Spleen (tissue), 7 donors: Measurements from ENCODE around the gene TAGAP.

ENCODE experiments used
- CTCF ChIP-seq, 11 experiments: fragments of 200-600 bp in 7 of 11; fragments of 450-650 bp in 4 of 11; sonication (generic) in 4 of 11; IDR thresholded peaks in 8 of 11; conservative IDR thresholded peaks in 3 of 11; 1 replicate in 7 of 11; 2 replicates in 4 of 11; pipeline versions ENCODE4 v1.4.0 to v1.8.0; 2016 to 2021; ENCODE audit warnings: antibody characterized with exemption in 11 of 11, inconsistent platforms in 4 of 11, mild to moderate bottlenecking in 1 of 11
- POLR2A ChIP-seq, 3 donors: fragments of 450-650 bp; IDR thresholded peaks; one replicate each; pipeline ENCODE4 v1.5.1; 2017; ENCODE audit warnings: antibody characterized with exemption in 3 of 3, mild to moderate bottlenecking in 1 of 3
- POLR2AphosphoS5 ChIP-seq, 3 donors: sonication (generic); formaldehyde crosslinking; IDR thresholded peaks; one replicate each; pipeline ENCODE4 v1.5.1; 2017; ENCODE audit warnings: antibody characterized with exemption in 3 of 3
- donor health status: DM: no; HTN: no; CAD: no; lungs with moderate emphysema.
- donor health status: DM: no; HTN: no; CAD: no.
- donor health status: DM: no; HTN: no; CAD: no.

DNA sequence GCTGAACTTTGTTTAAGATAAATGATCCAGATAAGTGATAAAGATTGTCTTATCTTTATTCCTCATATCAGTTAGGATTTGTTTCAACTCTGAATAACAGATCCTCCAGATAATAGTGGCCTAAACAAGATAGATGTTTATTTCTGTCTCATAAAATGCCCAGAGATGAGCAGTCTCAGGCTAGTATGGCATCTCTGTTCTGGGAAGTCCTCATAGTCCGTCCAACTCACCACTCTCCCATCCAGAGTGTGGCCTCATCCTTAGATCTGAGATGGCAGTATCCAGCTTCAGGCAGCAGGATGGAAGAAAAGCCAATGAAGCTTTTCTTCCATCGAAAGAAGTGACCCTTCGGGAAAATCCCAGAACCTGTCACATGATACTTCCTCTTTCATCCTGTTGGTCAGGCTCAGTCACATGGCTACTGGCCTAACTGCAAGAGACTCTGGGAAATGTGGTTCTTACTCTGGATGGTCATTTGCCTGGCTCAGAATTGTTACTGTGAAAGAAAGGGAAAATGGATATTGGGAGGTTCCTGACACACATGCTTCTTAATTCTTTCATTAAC lies 29.4 kb upstream of the TAGAP start:
- TF ChIP-seq CTCF (IDR thresholded peaks at IDR 0.05 in 8 of 11, conservative IDR thresholded peaks at IDR 0.05 in 3 of 11) (no peak), POLR2AphosphoS5 (IDR thresholded peaks at IDR 0.05) (no peak), POLR2A (IDR thresholded peaks at IDR 0.05) (no peak)
